SK-N-SH (cell line): Measurements from ENCODE around the gene SDE2. TPM values are rescaled to one million over a fixed set of nuclear protein-coding genes. Genes with fewer than 3 reads are reported as not detected.

Experiments used
- CTCF ChIA-PET: fragments of 300-600, 350-600 bp; formaldehyde crosslinking; extraction: SDS; loops from one replicate; lab custom pipeline; 2021; lab: Yijun Ruan, JAX
- POLR2A ChIA-PET: fragments of 350-600 bp; sonication (Branson Sonifier 250); formaldehyde crosslinking; extraction: SDS; loops from one replicate; lab custom pipeline; 2020; ENCODE audit warnings: antibody characterized with exemption, inconsistent platforms; lab: Yijun Ruan, JAX
- DNase-seq: peaks from one replicate; pipeline ENCODE4 v3.0.0; 2012
- H2AFZ ChIP-seq: fragments of 200-600 bp; sonication (generic); 2 replicates; pipeline ENCODE4 v1.8.1; 2016; ENCODE audit warnings: antibody characterized with exemption, mild to moderate bottlenecking, low read depth
- H3F3A ChIP-seq: fragments of 200-600 bp; sonication (generic); replicated peaks from 2 replicates; pipeline ENCODE3; 2016; ENCODE audit warnings: antibody characterized with exemption, mild to moderate bottlenecking; ENCODE audit not compliant: insufficient read depth
- H3K27ac ChIP-seq, 2 experiments: fragments of 200-500 bp in 1 of 2; fragments of 200-600 bp in 1 of 2; sonication (Bioruptor generic) in 1 of 2; sonication (generic), shearing (Covaris generic) in 1 of 2; 2 replicates each; pipeline versions ENCODE4 v1.5.1 to v1.6.1; 2014 to 2016; ENCODE audit warnings: low read depth in 2 of 2, inconsistent platforms in 1 of 2, low read length in 1 of 2, mild to moderate bottlenecking in 1 of 2, mixed read lengths in 1 of 2
- H3K27me3 ChIP-seq: fragments of 200-600 bp; sonication (generic), shearing (Covaris generic); 2 replicates; pipeline ENCODE4 v1.6.1; 2016; ENCODE audit warnings: mixed run types; ENCODE audit not compliant: insufficient read depth
- H3K36me3 ChIP-seq, 2 experiments: fragments of 200-500 bp in 1 of 2; fragments of 200-600 bp in 1 of 2; sonication (Bioruptor generic) in 1 of 2; sonication (generic) in 1 of 2; replicated peaks in 1 of 2; 2 replicates each; pipeline versions ENCODE3 to v1.5.1; 2014 to 2016; ENCODE audit warnings: low read length in 1 of 2, mild to moderate bottlenecking in 1 of 2; ENCODE audit not compliant: insufficient read depth in 2 of 2, control insufficient read depth in 1 of 2
- H3K4me1 ChIP-seq, 2 experiments: fragments of 200-500 bp in 1 of 2; fragments of 200-600 bp in 1 of 2; sonication (Bioruptor generic) in 1 of 2; sonication (generic), shearing (Covaris generic) in 1 of 2; 2 replicates each; pipeline versions ENCODE4 v1.5.1 to v1.6.1; 2014 to 2016; ENCODE audit warnings: low read depth in 1 of 2, low read length in 1 of 2, mixed run types in 1 of 2; ENCODE audit not compliant: insufficient read depth in 2 of 2, control insufficient read depth in 1 of 2
- H3K4me2 ChIP-seq: fragments of 200-600 bp; sonication (generic), shearing (Covaris generic); 2 replicates; pipeline ENCODE4 v1.6.1; 2017; ENCODE audit warnings: mixed run types
- H3K4me3 ChIP-seq, 2 experiments: fragments of 200-500 bp in 1 of 2; fragments of 200-600 bp in 1 of 2; sonication (Bioruptor generic) in 1 of 2; sonication (generic), shearing (Covaris generic) in 1 of 2; 2 replicates each; pipeline versions ENCODE4 v1.5.1 to v1.8.1; 2014 to 2016; ENCODE audit warnings: low read depth in 2 of 2, inconsistent platforms in 1 of 2, low read length in 1 of 2, mild to moderate bottlenecking in 1 of 2, mixed read lengths in 1 of 2, moderate library complexity in 1 of 2
- H3K79me2 ChIP-seq: fragments of 200-600 bp; sonication (generic); 2 replicates; pipeline ENCODE4 v1.8.1; 2017; ENCODE audit warnings: mild to moderate bottlenecking; ENCODE audit not compliant: insufficient read depth
- H3K9ac ChIP-seq: fragments of 200-600 bp; sonication (generic); 2 replicates; pipeline ENCODE4 v1.6.1; 2017; ENCODE audit warnings: mixed run types
- H3K9me2 ChIP-seq: fragments of 200-600 bp; sonication (generic); 2 replicates; pipeline ENCODE4 v1.6.1; 2017; ENCODE audit warnings: mixed run types
- H3K9me3 ChIP-seq: fragments of 200-600 bp; sonication (generic); 2 replicates; pipeline ENCODE4 v1.6.1; 2017; ENCODE audit warnings: mixed run types, mild to moderate bottlenecking, moderate library complexity
- H4K20me1 ChIP-seq: fragments of 200-600 bp; sonication (generic); 2 replicates; pipeline ENCODE4 v1.6.1; 2017; ENCODE audit warnings: mild to moderate bottlenecking, mixed run types; ENCODE audit not compliant: insufficient read depth
- GATA2 ChIP-seq: sonication (generic); formaldehyde crosslinking; IDR thresholded peaks from 2 replicates; pipeline ENCODE4 v1.5.0; 2020; ENCODE audit warnings: mild to moderate bottlenecking, missing genetic modification reagents
- RAD21 ChIP-seq: IDR thresholded peaks from 2 replicates; pipeline ENCODE4 v1.6.1; 2012; ENCODE audit warnings: mild to moderate bottlenecking, low read length
- RCOR1 ChIP-seq: fragments of 150-350 bp; IDR thresholded peaks from 2 replicates; pipeline ENCODE4 v1.6.1; 2017; ENCODE audit warnings: antibody characterized with exemption, low read length
- SMC3 ChIP-seq: IDR thresholded peaks from 2 replicates; pipeline ENCODE4 v1.6.1; 2012; ENCODE audit warnings: low read depth, low read length, improper control_type of control experiment
- WGBS: methylation state at CpG from one replicate; pipeline ENCODE4 v1.1.6; 2017; ENCODE audit warnings: low lambda C conversion rate; 5-methylcytosine and 5-hydroxymethylcytosine counted together
- polyA plus RNA-seq, 3 experiments: library from polyadenylated mRNA; depleted of rRNA; stranded (reverse); fragments of >200 nt; gene quantifications; 2 replicates each; pipeline ENCODE4 v1.2.3, GENCODE V29; 2012
- TF ChIP-seq, protein P1 (sequence below): fragments of 200-600 bp; sonication (generic); IDR thresholded peaks from 2 replicates; pipeline ENCODE4 v1.6.1; 2017; ENCODE audit warnings: antibody characterized with exemption, mild to moderate bottlenecking, moderate library complexity

Gene SDE2
- polyA plus RNA-seq, 1 of the 3 experiments (the other 2 are of a cell fraction) = 10.1 TPM

DNA sequence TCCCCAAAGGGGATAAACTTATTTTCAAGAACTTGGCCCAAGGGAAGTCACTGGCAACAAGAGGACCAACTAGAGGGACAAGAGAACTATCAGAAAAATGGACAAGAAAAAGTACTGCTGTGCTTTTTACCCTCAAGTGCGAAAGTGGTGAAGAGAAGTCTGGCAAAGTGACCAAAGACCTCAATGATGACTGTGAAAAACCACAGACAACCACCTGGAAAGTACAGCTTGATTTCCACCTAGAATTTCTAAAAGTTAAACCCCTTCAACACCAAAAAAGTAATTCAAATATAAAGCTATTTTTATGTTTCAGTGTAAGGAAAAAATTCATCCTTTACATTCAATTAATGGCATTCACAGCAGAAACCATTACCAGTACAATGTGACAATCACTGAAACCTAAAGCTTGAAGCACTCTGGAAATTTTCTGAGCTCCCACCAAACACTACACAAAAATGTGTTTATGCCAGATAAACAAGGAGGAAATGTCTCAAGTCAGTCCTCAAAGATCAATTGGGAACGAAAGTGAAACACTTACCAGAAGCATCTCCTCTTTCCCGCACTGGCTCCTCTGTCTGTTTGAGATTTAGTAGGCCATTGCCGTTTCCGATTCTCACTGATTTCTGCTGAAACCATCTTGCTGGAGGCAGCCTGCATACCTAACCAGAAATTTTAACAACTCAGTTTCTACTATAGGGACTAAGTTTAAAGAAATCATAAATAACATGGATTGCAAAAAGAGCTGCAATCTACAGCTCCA is 8.3 kb downstream of the SDE2 start:
- Histone ChIP-seq H3K36me3 (peaks cover 60 to 86% of the 10 kb centered on the region in 2 experiments), H3K9me2 (no peaks in the 10 kb centered on the region), H2AFZ (no peak overlapping the region), H3K9ac (no peak overlapping the region), H4K20me1 (0 out of 2 replicates have a peak, but pooled peaks cover 3% of the 10 kb centered on the region), H3K4me1 (peaks cover 2% of the 10 kb centered on the region in 2 experiments; a peak in 2 of 4 replicates), H3K79me2 (peaks cover 42% of the 10 kb centered on the region), H3K9me3 (no peaks in the 10 kb centered on the region), H3K4me2 (no peak overlapping the region), H3K27ac (no peak overlapping the region), H3K27me3 (no peaks in the 10 kb centered on the region), H3F3A (peaks cover under 1% of the 10 kb centered on the region), H3K4me3 (no peak overlapping the region)
- CTCF ChIA-PET = interaction anchor here (1.1 to 6.0 kb wide), 4 partner anchors 74 to 516 kb away, joined by 3 to 37 read pairs (median 4); partner anchors contain the start of gene ENAH
- POLR2A ChIA-PET = no interaction called here
- TF ChIP-seq GATA2 (CRISPR knock-in tag) = no peak
- DNase-seq = no peak
- 94% methylated on average over 5 of the region's 5 CpGs for WGBS

DNA sequence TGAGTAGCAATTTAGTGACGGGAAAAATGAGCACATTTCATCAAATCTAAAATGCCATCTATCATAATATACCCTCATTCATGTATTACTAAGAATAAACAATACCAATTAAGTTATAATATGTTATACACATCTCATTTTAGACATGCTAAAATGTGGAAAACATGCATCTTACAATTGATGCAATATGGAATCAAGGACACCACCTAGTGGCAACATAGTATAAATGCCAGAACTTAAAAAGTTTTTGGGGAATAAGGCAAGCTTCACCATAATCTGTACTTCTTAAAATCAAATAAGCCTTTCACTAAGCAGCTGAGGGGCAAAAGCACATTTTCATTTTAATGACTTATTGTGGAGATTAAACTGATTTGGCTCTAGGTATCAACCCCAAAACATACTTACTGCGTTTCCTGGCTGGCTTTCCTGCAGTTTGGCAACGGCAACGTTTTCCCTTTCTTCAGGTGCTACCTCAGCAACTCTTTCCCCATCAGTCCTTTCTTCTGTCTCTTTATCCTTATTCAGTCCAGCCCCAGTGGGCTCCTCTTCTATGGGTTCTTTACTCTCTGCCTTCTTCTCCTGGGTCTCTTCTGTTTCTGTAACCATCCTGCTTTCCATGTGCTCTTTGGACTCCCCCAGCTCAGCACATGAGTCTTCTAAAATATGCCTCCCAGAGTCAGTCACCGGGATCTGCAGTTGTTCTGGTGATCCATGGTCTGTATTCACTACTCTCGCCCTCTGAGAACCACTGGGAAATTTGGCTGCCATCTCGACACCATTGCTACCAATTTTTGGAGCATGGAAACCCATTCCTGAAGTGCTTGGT is 11.4 kb downstream of the SDE2 start:
- no peak overlapping the region for H2AFZ ChIP-seq
- peaks cover 4% of the 10 kb centered on the region for H3F3A ChIP-seq
- ChIA-PET POLR2A (interaction anchor here (0.8 to 1.1 kb wide), 3 partner anchors 74 to 335 kb away, joined by 3 to 4 read pairs (median 3); partner anchors contain the start of gene ENAH), CTCF (interaction anchor here (0.6 to 6.8 kb wide), 68 partner anchors 8 to 669 kb away, joined by 3 to 82 read pairs (median 4); partner anchors contain the start of genes LEFTY2, SDE2 and SRP9)
- H3K4me2 ChIP-seq = no peak overlapping the region
- no peaks in the 10 kb centered on the region for H3K4me1 ChIP-seq
- no peaks in the 10 kb centered on the region for H4K20me1 ChIP-seq
- H3K9me2 ChIP-seq = no peaks in the 10 kb centered on the region
- DNase-seq = peak; percentile 45
- peak; percentile 27; the same call in 1 of the 2 replicates for TF ChIP-seq SMC3
- TF ChIP-seq GATA2 (CRISPR knock-in tag) = no peak
- no peak for TF ChIP-seq RCOR1
- peak; percentile 67 for TF ChIP-seq RAD21
- TF ChIP-seq, protein P1, sequence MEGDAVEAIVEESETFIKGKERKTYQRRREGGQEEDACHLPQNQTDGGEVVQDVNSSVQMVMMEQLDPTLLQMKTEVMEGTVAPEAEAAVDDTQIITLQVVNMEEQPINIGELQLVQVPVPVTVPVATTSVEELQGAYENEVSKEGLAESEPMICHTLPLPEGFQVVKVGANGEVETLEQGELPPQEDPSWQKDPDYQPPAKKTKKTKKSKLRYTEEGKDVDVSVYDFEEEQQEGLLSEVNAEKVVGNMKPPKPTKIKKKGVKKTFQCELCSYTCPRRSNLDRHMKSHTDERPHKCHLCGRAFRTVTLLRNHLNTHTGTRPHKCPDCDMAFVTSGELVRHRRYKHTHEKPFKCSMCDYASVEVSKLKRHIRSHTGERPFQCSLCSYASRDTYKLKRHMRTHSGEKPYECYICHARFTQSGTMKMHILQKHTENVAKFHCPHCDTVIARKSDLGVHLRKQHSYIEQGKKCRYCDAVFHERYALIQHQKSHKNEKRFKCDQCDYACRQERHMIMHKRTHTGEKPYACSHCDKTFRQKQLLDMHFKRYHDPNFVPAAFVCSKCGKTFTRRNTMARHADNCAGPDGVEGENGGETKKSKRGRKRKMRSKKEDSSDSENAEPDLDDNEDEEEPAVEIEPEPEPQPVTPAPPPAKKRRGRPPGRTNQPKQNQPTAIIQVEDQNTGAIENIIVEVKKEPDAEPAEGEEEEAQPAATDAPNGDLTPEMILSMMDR = peak; percentile 87
- H3K79me2 ChIP-seq = peaks cover 22% of the 10 kb centered on the region
- no peak overlapping the region for H3K9ac ChIP-seq
- H3K27me3 ChIP-seq = no peaks in the 10 kb centered on the region
- H3K4me3 ChIP-seq = no peak overlapping the region
- H3K9me3 ChIP-seq = 0 out of 2 replicates have a peak, but pooled peaks cover under 1% of the 10 kb centered on the region
- no peak overlapping the region for H3K27ac ChIP-seq
- peaks cover 74 to 90% of the 10 kb centered on the region in 2 experiments for H3K36me3 ChIP-seq
- WGBS = 82% methylated on average over 7 of the region's 7 CpGs
